ENCODE results near the gene COL4A1. TPM values are rescaled to one million over a fixed set of nuclear protein-coding genes. Genes with fewer than 3 reads are reported as not detected.
A peak's percentile ranks its signal among the peaks of the same experiment; 100 is the strongest.

COL4A1 gene
- total RNA-seq, 1 donor from 2014 or later = 5,210 TPM

DNA sequence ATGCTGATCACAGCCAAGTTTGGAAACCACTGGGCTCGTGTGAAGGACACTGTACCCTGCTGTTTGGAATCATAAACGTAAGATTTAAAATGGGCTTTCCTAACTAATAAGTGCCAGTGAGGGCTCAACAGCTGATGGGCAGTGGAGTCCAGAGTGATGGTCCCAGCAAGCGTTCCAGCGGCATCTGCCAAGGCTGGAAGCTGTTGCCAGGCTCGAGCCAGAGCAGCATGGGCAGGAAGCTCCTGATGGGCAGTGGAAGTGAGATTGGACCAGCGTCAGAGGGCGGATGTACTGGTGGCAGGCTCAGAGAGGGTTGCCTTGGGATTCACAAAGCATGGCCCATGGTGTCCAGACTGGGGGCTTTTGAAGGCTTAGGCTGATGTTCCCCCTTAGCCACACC, 30.3 kb upstream of the COL4A1 start:
- Mint-ChIP-seq H3K4me3 (ENCODE audit: unreplicated experiment) (no peak overlapping the region), H3K36me3 (ENCODE audit: low read depth) (peaks cover 38% of the 10 kb centered on the region), H3K9me3 (ENCODE audit: low read depth) (no peaks in the 10 kb centered on the region), H3K27me3 (ENCODE audit: low read depth) (no peaks in the 10 kb centered on the region), H3K27ac (ENCODE audit: unreplicated experiment) (peak overlapping the region; percentile 95), H3K4me1 (ENCODE audit: low read depth) (peaks cover 100% of the 10 kb centered on the region)
- no peak for DNase-seq (ENCODE audit: low spot score)
- TF ChIP-seq, protein P1, sequence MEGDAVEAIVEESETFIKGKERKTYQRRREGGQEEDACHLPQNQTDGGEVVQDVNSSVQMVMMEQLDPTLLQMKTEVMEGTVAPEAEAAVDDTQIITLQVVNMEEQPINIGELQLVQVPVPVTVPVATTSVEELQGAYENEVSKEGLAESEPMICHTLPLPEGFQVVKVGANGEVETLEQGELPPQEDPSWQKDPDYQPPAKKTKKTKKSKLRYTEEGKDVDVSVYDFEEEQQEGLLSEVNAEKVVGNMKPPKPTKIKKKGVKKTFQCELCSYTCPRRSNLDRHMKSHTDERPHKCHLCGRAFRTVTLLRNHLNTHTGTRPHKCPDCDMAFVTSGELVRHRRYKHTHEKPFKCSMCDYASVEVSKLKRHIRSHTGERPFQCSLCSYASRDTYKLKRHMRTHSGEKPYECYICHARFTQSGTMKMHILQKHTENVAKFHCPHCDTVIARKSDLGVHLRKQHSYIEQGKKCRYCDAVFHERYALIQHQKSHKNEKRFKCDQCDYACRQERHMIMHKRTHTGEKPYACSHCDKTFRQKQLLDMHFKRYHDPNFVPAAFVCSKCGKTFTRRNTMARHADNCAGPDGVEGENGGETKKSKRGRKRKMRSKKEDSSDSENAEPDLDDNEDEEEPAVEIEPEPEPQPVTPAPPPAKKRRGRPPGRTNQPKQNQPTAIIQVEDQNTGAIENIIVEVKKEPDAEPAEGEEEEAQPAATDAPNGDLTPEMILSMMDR (IDR thresholded peaks at IDR 0.05) = no peak

DNA sequence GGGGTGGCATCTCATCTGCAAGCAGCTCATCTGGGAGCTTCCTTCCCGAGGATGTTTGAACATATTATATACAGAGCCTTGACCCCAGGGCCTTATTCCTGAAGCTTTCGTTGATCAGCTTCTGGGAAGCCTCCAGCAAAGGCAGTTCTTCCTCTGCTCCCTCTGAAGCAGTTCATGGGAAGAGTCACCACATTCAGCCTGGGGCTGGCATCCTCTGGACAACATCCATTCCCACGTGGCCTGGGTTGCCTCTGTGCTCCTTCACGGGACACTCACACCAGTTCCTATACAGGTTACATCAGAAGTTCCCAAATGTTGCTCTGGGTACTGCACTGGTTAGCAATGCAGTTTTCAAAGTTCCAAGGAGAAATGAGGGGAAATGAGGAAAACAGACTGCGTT, 29.7 kb upstream of the COL4A1 start:
- Mint-ChIP-seq H3K27ac (ENCODE audit: unreplicated experiment) (peak overlapping the region; percentile 95), H3K36me3 (ENCODE audit: low read depth) (peaks cover 39% of the 10 kb centered on the region), H3K4me1 (ENCODE audit: low read depth) (peaks cover 100% of the 10 kb centered on the region), H3K27me3 (ENCODE audit: low read depth) (no peaks in the 10 kb centered on the region), H3K9me3 (ENCODE audit: low read depth) (no peaks in the 10 kb centered on the region), H3K4me3 (ENCODE audit: unreplicated experiment) (no peak overlapping the region)
- no peak for DNase-seq (ENCODE audit: low spot score)
- TF ChIP-seq, protein P1 (IDR thresholded peaks at IDR 0.05) = no peak

DNA sequence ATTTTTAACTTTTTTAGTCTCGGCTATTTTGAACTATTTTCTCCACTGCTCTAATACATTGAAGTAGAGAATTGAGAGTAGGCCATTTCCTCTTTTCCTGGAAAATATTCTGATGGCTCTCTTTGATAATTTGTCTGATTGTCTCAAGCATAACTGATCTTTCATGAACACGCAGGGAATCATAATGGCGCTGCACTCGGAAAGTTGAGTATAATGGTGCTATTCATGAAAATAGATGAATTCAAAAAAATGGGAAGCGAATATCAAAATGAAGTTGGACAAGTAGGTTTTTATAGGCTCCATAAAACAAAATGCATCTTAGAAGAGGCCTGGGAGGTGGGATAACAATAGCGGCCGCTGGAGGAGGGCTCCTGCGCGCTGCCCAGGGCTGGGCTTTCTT, 29.2 kb upstream of the COL4A1 start:
- H3K36me3 Mint-ChIP-seq (ENCODE audit: low read depth) = peaks cover 40% of the 10 kb centered on the region
- DNase-seq (ENCODE audit: low spot score) = no peak
- TF ChIP-seq, protein P1 (IDR thresholded peaks at IDR 0.05) = no peak
- no peaks in the 10 kb centered on the region for H3K9me3 Mint-ChIP-seq (ENCODE audit: low read depth)
- H3K4me1 Mint-ChIP-seq (ENCODE audit: low read depth) = peaks cover 100% of the 10 kb centered on the region
- H3K4me3 Mint-ChIP-seq (ENCODE audit: unreplicated experiment) = no peak overlapping the region
- H3K27me3 Mint-ChIP-seq (ENCODE audit: low read depth) = no peaks in the 10 kb centered on the region
- peak overlapping the region; percentile 95 for H3K27ac Mint-ChIP-seq (ENCODE audit: unreplicated experiment)

DNA sequence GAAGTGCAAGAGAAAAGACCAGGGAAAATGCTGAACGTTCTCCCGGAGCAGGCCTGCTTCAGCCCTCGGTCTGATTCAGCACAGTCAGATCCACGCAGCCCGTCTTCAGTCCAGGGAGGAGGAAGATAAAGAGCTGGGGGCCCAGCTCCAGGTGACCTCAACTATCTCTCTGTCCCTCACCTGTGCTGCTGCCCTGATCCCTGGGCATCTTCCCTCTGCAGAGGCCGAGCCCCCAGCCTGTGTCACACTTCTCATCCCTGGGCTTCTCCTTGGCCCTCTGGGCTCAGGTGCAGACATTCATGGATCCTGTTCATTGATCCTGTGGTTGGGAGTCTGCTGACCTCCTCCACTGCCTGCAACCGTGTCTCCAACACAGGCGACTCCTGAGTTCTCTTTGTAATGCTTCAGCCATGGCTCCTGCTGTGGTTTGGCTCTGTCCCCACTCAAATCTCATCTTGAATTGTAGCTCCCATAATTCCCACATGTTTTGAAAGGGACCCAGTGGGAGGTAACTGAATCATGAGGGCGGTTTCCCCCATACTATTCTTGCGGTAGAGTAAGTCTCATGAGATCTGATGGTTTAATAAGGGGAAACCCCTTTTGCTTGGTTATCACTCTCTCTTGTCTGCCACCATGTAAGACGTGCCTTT, 28.0 kb upstream of the COL4A1 start:
- no peak overlapping the region for H3K4me3 Mint-ChIP-seq (ENCODE audit: unreplicated experiment)
- H3K4me1 Mint-ChIP-seq (ENCODE audit: low read depth) = peaks cover 100% of the 10 kb centered on the region
- no peaks in the 10 kb centered on the region for H3K27me3 Mint-ChIP-seq (ENCODE audit: low read depth)
- no peaks in the 10 kb centered on the region for H3K9me3 Mint-ChIP-seq (ENCODE audit: low read depth)
- no peak for DNase-seq (ENCODE audit: low spot score)
- H3K36me3 Mint-ChIP-seq (ENCODE audit: low read depth) = peaks cover 42% of the 10 kb centered on the region
- H3K27ac Mint-ChIP-seq (ENCODE audit: unreplicated experiment) = peak overlapping the region; percentile 95
- TF ChIP-seq, protein P1 (IDR thresholded peaks at IDR 0.05) = no peak

DNA sequence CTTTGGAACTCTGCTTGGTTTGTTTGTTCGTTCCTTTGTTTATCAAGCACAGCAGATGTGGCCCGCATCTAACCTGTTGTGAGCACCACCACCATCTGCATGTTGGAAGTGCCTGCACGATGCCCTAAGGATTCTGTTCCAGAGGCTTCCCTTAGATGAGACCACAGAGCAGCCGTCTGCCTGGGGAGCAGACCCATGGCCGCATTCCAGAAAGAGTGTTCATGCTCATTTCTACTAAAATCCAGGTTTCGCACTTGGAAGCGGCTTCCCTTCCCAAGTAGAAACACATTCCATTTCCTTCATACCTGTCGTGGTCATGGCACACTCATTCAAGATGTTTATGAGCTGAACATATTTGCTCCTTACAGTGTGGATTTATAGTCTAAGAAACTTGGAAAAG, 27.3 kb upstream of the COL4A1 start:
- H3K27me3 Mint-ChIP-seq (ENCODE audit: low read depth) = no peaks in the 10 kb centered on the region
- peak overlapping the region; percentile 95 for H3K27ac Mint-ChIP-seq (ENCODE audit: unreplicated experiment)
- H3K4me1 Mint-ChIP-seq (ENCODE audit: low read depth) = peaks cover 100% of the 10 kb centered on the region
- H3K9me3 Mint-ChIP-seq (ENCODE audit: low read depth) = no peaks in the 10 kb centered on the region
- no peak for DNase-seq (ENCODE audit: low spot score)
- peaks cover 45% of the 10 kb centered on the region for H3K36me3 Mint-ChIP-seq (ENCODE audit: low read depth)
- TF ChIP-seq, protein P1 (IDR thresholded peaks at IDR 0.05) = no peak
- no peak overlapping the region for H3K4me3 Mint-ChIP-seq (ENCODE audit: unreplicated experiment)

Measured in chondrocyte (in vitro differentiated cells).